Skeletal muscle cell (primary cell): Measurements from ENCODE around the gene LYPD6B.
A peak's percentile ranks its signal among the peaks of the same experiment; 100 is the strongest.

ENCODE experiments used
- DNase-seq: peaks from one replicate; pipeline ENCODE4 v3.0.0-alpha.2; 2010; ENCODE audit warnings: low read depth
- H3K4me3 ChIP-seq: 2 replicates; pipeline ENCODE4 v1.5.1; 2011; ENCODE audit warnings: low read depth, mild to moderate bottlenecking, control low read depth, low read length, moderate library complexity

LYPD6B gene

DNA sequence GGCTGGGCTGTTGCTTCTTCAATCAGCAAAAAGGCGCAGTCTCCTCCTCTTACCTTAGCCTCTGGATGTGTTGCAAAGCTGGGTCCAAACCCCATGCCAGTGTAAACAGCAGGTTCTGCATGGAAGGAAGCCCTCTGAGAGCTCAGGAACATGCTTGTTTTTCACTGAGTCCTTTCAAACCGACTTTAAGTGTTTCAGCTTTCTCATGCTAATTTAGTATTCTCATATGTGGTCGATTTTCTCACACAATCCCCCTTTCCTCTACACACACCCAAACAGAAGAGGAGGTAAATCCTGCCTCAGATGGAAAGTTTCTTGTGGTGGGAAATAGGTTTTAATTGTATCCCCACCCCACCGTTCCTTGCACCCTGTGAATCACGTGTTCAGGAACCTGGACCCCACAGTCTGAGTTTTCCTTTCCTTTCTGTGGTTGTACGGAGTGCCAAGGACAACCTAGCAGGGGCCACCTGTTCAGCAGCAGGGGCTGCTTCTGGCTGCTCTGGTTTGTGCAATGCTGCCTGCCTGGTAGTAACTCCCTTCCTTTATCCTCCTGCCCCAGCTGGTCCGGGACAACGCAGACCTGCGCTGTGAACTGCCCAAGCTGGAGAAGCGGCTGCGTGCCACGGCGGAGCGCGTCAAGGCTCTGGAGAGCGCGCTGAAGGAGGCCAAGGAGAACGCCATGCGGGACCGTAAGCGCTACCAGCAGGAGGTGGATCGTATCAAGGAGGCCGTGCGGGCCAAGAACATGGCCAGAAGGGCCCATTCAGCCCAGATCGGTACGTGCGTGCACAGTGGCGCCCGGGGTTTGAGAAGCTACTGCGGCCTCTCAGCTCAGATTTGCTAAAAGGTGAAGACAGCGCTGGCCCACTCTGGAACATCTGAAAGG is 28.7 kb upstream of the LYPD6B start:
- no peak for DNase-seq
- H3K4me3 ChIP-seq = no peak overlapping the region

DNA sequence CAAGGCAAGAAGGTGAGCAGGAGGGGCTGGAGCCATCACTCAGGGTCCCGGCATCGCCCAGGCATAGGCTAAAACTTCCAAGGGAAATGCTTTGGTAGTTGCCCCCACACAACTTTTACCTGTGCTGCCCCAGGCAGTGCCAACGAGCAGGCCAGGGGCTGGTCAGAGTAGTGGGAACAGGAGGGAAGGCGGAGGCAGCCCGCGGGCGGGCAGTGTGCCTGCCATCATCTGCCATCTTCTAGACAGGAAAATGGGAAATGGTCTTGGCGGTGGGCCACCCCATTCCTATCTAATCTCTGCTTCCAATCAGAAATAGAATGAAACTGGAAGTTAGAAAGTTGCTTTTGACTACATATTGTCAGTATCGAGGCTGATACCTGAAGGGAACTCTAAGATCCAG is 26.0 kb upstream of the LYPD6B start:
- DNase-seq = no peak
- no peak overlapping the region for H3K4me3 ChIP-seq

DNA sequence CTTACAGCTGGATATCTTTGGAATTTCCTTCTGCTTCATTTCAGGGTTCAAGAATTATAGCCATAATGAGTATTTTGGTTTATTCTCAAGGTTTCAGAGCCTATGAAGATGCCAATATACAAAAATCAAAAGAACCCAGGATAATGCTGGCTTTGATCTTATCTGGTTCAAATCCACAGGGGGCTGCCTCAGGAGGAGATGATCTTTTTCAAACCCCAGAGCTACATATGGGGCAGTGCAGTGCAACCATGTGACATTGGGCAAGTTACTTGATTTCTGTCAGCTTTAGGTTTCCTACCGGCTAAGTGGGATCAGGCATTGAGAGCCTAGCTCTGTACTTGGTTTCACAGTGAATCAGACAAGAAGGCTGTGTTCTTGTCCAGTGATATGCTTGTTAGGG is 23.0 kb upstream of the LYPD6B start:
- DNase-seq = no peak
- H3K4me3 ChIP-seq = no peak overlapping the region

DNA sequence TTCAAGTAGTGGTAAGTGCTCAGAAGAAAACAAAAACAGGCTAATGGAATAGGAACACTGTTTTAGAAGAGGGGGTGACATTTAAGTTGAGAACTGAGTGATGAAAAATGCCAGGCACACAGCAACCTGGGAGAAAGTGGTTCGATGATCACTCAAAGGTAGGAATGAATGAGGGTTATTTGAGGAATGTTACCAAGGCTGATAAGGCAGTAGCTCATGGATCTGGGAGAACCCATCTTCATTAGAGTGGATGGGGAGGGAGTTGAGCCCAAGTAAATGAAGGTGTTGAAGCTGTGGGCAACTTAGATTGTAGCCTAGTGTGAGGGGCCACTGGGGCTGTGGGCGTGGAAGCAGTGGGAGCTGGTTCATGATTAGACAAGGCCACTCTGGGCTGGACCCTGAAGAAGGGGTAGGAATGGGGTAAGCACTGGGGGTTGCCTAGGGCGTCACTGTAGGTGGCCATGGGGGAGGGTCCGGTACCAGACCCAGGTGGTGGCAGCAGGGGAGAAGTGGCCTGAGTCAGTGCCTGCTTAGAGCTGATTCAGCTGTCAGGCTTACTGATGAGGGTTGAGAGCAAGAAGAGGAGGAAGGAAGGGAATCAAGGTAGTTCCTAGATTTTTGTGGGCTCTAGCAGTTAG is 22.5 kb upstream of the LYPD6B start:
- DNase-seq = no peak
- no peak overlapping the region for H3K4me3 ChIP-seq

DNA sequence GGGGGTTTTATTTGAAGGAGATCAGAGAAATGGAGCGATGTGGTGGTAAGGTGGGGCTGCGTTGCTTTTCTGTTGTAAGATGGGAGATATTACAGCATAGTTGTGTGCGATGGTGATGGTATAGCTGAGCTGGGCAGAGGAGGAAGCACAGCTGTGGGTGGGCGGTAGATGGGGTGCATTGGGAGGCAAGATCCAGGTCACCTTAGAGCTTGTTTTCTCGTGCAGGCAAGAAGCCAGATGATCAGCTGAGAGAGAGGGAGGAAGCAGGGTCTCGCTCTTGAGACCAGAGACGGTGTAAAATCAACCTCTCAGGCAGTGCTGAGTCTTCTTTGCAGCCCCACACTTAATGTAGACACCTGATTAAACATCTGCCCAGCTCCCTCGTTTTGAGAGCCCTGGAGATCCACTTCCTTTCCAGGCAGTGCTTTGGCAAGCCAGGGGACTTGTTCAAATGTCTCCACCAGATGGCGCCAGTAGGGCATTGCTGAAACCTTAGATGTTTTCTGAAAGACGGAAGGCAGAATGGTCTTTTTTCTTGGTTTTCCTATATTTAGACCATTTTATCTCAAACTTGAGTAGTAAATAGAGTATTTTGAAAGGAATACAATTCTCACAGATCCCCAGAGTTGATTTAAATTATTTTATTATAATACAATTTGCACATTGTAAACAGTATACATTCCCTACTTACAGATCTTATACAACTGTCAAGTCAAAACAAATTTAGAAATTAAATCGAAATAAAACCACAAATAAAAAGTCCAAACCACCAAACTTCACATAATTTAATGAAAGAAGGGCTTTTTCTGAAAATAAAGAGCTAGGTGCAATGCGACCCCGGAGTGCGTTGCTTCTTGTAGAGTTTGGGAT is 21.1 kb upstream of the LYPD6B start:
- no peak overlapping the region for H3K4me3 ChIP-seq
- peak; percentile 13 for DNase-seq

DNA sequence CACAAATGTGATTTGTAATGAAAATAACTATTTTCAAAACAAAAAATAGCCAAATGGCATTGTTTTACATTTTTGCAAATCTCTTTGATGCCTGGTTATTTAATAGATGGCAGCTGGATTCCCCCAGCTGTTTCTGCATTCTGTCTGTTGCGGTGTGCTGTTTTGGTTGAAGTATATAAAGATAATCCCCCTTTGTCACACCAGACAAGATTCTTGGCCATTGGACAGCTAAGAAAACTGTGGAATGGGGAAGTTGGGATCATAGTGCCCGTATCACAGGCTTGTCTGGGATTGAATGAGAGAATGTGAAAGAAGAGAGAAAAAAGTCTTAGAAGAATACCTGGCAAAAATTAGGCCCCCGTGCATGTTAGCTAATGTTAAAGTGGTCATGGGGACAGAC is 19.5 kb upstream of the LYPD6B start:
- no peak for DNase-seq
- H3K4me3 ChIP-seq = no peak overlapping the region

DNA sequence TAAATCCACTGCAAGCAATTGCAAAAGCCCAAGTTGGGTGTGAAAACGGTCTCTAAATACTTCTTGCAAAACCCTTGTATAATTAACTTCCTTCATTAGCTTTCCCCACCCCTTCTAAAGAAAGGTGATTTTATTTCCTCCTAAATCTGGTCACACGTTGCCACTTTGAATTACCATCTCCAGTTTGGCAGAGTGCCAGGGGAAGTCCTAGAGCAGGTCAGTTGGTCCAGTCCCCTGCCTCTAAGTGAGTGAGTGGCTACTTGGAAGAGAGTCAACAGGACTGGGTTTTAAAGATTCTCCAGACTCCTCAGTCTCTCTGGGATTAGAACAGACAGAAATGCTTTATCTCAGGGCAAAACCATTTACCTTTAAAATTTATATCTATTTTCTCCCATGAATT is 18.7 kb upstream of the LYPD6B start:
- DNase-seq = no peak
- H3K4me3 ChIP-seq = no peak overlapping the region

DNA sequence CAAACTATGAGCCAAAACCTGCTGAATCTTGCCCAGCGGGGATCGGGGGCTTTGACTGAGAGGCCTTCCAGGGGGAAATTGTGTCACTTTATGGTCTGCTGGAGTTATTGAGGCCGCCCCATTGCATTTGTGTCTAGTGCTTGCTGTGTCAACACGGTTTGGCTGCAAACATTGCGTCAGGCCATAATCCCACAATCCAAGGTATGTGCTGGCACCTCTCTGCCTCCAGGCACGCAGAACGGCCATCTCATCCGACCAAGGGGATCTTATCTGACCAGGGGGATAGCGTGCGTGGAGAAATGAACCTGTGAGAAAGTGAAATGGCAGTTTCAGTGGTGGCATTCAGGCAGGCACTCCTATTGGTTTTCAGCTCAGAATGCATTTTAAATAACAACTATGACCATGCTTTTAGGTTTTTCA is 18.1 kb upstream of the LYPD6B start:
- no peak overlapping the region for H3K4me3 ChIP-seq
- DNase-seq = no peak

DNA sequence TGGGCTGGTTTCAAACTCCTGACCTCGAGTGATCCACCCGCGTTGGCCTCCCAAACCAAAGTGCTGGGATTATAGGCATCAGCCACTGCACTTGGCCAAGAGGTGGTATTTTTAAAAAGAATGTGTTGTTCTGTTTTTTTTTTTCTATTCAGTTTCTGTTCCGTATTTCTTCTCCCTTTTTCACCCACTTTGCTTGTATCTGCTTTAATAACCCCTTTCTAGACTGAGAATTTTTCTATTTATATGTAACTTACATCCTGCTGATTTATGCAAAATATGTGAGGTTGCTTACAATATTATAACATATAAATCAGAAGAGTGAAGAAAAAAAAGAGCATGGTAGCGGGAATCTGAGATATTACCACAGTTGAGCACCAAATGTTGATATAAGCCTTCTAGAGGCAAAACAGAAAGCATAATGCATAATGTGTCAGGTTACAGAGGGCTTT is 17.2 kb upstream of the LYPD6B start:
- no peak for DNase-seq

DNA sequence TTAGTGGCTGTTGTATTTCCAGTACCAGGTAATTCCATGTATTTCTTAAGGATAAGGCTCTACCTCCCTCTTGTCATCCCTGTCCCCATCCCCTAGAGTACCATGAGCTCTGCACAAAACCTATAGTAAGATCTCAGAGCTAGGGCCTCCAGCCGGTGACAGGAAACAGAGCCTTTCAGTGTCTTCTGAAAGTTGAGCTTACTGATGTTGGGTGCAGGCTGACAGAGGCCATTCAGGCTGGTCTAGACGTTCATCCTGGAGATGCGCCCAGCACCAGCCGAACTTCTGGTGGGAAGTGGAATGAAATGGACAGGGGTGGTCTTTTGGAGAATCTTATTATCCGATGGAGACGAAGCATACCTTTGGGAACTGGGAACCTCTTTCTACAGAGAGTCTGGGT is 16.7 kb upstream of the LYPD6B start:
- no peak overlapping the region for H3K4me3 ChIP-seq
- no peak for DNase-seq

More for the DNA sequence above, 17.2 kb upstream of the LYPD6B start:
- H3K4me3 ChIP-seq = no peak overlapping the region

DNA sequence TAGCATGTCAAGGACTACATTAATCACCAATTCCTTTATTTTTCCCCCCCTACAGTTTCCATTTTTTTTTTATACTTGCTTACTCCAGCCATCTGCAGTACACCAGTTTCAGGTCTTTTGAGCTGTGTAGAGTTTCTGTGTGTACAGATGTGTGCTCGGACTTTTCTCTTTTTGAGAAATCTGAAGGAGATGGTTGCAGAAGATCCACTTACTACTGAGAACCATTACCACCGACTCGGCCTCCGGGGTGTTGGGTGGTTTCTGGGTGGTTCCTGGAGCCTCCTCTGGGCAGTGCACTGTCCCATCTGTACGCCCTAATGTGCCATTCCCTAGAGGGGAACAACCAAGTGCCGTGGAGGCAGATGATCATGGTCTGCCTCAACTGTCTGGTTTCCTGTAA is 15.4 kb upstream of the LYPD6B start:
- DNase-seq = no peak

DNA sequence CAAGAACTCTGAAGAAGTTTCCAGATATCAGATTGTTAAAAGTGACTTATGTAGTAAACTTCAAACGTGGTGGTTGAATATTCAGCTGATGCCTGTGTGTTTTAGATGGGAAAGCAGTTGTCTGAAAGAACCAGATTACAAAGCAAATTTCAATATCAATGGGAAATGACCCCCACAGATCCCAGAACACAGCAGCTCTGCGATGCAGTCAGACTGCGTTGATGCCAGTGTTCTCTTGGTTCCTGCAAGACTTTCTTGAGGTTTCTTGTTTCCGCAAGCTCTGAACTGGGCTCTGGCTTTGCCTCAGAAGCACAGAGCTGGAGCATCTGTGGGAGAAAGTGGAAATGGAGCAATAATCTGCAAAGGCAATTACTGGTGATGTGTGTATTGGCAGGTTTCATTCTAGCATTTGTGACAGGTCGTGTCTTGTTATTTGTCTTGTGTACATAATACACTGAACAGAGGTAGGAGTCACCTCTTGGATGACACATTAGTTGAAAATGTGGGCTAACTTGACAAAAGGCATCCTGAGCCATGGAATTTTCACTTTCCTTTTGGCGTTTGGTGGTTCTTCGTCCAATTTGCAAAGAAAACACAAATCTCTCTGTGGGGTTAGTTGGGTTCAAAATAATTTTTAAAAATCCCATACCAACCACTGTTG is 10.8 kb upstream of the LYPD6B start:
- H3K4me3 ChIP-seq = no peak overlapping the region
- no peak for DNase-seq

More for the DNA sequence above, 15.4 kb upstream of the LYPD6B start:
- H3K4me3 ChIP-seq = no peak overlapping the region

DNA sequence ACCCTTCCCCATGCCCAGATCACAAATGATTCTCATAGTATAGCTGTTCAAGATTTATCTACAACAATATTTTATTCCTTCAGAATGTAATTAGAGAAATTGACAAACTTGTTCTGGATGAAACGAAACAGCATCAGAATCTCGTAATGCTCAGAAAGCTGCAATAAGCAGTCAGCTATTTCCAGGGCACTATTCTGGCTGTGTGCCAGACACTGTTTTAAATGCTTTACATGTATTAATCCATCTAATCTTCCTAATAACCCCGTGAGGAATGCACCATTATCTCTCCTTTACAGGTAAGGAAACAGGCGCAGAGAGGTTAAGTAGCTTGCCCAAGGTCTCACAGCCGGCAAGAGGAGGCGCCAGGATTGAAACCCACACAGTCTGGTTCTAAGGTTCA is 10.1 kb upstream of the LYPD6B start:
- no peak overlapping the region for H3K4me3 ChIP-seq
- no peak for DNase-seq

DNA sequence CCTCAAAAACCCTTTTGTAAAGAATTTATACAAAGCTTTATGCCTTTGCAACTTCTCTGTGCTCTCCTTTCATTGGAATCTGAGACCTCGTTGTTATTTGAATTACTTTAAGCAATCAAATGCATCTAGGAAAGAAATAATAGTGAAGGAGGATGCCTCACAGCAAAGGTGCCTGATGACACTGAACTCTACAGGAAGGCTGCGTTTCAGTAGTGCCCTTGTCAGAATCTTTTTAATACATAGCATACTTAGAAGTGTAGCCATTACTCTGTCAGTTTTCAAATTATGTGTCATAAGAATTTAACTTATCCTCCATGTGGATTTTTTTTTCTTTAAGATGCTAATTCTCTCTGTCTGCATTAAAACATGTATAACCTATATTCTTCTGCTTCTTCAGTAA is 9.6 kb upstream of the LYPD6B start:
- no peak overlapping the region for H3K4me3 ChIP-seq
- no peak for DNase-seq

DNA sequence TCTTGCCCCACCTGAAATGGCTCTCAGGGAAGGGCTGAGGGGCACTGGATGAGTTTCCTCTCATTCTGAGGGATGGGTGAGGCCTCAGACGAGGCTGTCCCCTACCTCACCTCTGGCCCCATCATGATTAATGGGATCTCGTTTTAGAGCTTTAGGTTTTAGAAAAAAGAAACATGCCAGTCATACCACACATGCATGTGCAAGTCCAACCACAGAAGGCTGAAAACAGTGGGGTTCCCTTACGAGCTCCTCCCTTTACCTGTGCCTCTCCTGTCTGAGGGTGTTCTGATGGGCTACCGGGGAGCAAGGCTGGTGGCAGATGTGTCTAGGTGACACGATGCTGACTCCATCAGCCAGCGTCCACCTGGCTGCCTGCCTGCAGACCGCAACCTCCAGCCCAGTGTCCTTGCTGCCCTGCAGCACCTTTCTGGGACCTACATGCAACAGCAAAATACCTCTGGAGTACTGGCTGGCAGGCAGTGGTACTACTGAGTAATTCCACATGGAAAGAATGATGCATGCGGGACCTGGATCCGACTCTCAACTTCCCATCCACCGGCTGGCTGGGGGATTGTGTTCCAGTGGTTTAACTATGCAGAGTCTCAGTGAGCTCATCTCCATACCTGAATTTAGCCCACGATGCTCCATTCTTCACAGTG is 9.1 kb upstream of the LYPD6B start:
- H3K4me3 ChIP-seq = no peak overlapping the region

DNA sequence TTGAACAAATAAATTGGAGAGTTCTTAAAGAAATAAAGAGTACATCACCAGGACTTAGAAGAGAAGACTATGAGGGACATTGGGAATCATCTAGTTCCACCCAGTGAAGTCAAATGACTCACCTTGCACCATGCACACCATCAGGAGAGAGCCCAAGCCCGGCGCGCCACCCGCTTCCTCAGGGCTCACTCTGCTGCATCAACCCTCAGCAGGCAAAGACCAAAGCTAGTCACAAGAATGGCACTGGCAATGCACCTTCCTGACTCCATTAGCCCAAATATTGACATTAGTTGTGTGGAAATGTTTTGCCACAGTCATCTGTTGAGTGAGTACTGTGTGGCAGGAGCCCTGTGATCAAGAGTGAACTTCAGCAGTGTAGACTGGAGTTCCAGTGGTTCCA is 7.1 kb upstream of the LYPD6B start:
- H3K4me3 ChIP-seq = no peak overlapping the region
- DNase-seq = no peak

More for the DNA sequence above, 9.1 kb upstream of the LYPD6B start:
- DNase-seq = no peak

DNA sequence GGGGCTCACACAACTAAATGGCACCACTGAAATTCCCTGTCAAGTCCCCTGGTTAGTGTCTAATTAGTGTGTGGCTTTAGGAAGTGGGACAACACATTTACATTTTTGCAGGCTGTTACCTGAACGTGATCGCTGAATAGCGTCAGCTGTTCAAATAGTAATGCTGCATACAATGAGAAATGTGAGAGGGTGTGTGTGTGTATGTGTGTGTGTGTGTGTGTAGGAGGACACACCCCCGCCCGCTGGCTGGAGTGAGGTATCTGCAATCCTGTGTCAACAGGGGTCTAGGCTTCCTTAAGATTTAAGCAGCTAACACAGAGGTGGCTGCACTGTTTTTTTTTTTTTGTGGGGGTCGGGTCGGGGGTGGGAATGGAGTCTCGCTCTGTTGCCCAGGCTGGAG is 4.8 kb upstream of the LYPD6B start:
- no peak for DNase-seq

DNA sequence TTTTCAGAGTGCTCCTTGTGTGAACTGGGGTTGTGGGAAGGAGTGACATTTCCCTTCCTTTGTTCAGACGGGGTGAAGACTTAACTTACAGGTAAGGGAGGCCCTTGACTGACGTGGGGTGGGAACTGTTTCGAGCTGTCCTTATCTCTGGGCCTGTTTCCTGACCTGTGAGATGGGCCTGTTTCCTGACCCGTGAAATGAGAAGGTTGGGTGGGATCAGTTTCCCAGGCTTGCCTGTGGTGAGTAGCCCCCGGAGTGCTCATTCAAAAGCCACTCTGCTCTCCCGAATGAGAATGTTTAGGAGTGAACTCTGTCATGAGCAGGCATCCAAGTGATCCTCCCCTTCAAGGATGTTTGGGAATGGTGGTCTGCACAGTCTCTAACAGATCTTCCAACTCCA is 4.1 kb upstream of the LYPD6B start:
- H3K4me3 ChIP-seq = no peak overlapping the region
- no peak for DNase-seq

More for the DNA sequence above, 4.8 kb upstream of the LYPD6B start:
- no peak overlapping the region for H3K4me3 ChIP-seq
